IPS DF 4.7 (cell line): Measurements from ENCODE around the gene UMPS.
"Not testable (repeated sequence)": the region's sequence is repeated elsewhere in the genome, so short reads cannot be mapped to it uniquely, and the experiment has no call there.

ENCODE experiments used
- DNase-seq: peaks from one replicate; pipeline ENCODE4 v3.0.0-alpha.2; 2013; ENCODE audit warnings: low spot score; ENCODE audit errors: extremely low read depth

UMPS gene

DNA sequence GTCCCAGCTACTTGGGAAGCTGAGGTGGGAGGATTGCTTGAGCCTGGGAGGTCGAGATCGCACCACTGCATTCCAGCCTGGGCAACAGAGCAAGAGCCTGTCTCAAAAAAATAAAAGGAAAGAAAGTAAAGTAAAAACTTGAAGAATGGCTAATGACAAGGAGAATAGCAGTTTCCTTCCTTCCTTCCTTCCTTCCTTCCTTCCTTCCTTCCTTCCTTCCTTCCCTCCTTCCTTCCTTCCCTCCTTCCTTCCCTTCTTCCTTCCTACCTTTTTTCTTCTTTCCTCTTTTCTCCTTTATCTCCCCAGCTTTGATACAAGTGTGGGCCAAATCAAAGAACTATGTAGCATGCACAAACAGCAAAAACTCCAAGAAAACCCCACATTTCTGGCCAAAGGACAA lies 23.0 kb upstream of the UMPS start:
- DNase-seq = not testable (repeated sequence)

DNA sequence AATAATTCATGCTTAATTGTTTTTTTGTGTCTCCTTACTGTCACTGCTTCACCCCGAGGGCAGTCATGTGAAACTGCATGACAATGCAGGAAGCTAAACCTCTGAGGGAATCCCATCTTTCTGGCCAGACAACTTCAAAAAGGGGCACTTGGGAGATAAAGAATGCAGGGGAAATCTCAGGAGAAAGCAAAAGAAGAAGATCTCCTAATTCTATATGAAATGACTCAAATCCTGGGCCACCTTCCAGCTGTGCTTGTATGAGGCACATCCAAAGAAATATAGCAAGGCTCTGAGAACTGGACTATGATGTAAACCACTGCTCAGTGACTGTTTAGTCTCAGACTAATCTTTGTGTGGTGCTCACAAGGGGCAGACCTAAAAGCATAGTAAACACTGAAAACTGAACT lies 22.6 kb upstream of the UMPS start:
- DNase-seq = no peak

DNA sequence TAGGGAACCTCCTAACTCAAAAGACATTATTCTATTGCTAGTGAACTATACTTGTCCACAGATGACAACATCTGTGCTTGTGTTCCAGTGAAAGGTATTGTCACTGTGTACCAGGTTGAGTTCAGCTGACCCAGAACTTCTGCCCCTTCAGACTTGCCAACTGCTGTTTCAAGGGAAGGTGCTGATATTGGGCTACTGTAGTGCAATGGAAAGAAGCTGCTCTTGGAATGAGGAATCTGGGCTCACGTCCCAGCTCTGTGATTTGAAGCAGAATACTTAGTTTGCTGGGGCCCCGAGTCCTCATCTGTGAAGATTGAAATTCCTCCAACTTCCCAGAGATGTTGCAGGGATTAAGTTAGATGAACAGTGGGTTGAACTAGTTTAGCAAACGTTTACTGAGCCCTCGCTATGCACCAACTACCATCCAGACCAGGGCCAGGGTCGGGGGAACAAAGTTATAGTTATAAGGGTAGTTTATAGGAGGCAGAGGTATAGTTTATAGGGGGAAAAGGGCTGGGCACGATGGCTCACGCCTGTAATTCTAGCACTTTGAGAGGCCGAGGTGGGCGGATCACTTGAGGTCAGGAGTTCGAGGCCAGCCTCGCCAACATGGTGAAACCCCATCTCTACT lies 15.9 kb upstream of the UMPS start:
- no peak for DNase-seq

DNA sequence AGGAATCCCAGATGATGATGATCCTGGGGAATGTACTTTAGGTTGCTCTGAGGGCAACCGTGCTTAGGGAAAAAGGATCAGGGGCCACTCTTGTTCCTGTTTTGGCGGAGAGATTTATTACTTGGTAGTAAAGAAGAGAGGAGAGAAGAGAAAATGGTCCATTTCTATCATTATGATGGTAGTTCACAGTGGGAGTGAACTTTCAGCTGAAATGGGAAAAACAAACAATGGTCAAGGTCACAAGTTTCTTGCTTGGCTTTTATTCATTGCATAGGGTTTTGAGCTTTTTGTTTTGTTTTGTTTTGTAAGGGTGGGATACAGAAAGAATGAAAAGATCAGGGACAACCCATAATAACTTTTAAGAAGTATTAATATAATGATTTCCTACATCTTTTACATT lies 7.7 kb upstream of the UMPS start:
- no peak for DNase-seq

DNA sequence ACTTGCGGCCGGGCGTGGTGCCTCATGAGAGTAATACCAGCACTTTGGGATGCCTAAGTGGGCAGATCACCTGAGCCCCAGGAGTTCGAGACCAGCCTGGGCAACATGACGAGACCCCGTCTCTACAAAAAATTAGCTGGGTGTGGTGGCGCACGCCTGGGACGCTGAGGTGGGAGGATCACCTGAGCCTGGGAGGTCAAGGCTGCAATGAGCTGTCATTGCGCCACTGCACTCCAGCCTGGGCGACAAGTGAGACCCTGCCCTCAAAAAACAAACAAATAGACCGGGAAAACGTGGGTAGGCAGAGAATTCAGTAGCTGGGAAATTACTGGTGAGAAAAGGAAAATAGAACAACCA lies 667 bp downstream of the UMPS start:
- no peak for DNase-seq

DNA sequence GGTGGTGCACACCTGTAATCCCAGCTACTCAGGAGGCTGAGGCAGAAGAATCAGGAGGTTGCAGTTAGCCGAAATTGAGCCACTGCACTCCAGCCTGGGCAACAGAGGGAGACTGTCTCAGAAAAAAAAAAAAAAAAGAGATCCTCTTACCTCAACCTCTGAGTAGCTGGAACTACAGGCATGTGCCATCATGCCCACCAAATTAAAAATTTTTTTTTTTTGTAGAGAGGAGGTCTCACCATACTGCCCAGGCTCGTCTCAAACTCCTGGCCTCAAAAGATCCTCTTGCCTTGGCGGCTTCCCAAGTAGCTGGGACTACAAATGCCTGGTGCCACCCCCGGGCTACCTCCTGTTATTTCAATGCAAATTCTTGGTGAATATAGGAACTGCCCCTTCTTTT lies 1.5 kb downstream of the UMPS start:
- DNase-seq = no peak

DNA sequence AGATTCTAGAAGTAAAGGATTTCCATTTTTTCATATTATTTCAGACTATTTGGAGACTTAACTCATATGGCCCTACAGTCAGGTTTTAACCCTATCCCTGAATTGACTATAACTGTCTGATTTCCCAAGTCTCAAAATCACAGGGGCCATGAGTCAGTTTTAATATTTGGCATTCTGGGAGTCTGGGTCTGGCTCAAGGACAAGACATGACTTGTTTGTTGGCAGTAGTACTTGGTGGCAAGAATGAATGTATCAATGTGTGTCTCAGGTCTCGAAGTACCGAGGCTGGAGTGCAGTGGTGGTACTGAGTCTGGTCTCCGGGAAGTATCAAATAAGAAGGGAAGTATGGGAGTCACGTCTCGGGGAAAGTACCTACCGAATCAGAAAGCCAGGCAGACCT lies 10.8 kb downstream of the UMPS start:
- DNase-seq = no peak

DNA sequence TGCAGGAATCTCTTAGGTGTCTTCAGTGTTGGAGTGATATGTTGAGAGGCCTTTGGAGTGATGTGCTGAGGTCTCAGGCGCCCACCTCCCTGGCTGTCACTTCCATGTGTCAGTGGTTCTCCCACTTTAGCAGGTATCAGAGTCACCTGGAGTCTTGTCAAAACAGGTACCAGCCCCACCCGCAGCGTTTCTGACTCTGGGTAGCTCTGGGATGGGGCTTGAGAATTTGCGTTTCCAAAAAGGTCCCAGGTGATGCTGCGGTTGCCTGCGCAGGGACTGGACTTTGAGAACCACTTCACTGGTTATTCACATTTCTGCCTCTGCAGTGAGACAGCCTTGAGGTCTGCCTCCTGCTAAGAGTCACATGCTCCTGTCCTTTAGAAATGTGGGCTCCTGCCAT lies 15.5 kb downstream of the UMPS start:
- DNase-seq = no peak

DNA sequence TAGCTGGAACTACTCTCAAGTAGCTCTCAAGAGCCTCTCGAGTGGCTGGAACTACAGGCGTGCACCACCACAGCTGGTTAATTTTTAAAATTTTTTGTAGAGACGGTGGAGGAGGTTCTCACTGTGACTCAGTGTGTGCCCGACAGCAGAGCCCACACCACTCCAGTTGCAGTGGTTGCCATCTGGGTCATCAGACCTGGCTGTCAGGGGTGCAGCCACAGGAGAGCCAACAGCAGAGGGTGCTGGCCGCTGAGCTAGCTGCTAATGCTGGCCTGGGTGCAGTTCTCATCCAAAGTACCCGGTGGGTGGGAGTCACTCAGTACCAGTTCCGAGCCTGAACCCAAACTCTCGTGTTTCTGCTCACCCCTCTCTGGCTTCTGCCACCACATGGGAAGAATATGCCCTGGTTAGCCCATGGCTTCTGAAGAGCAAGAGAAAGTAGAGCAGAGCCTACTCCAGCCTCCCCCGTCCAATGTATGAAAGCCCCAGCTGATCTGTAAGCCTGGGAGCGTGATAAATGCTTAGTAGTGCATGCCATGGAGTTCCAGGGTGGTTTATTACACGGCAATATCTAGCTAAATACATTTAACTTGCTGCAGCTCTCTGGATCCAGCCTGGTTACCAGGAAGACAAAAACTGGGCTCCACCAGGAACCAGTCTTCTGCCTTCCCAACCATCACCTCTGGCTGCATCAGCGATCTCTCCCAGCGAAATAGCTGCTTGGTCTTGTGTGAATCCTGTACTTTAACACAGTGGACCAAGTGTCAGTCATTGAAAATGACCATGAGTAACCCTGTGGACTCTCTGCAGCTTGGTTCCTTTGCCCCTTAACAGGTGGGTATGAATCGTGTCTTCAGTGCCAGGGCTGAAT lies 17.1 kb downstream of the UMPS start:
- no peak for DNase-seq

DNA sequence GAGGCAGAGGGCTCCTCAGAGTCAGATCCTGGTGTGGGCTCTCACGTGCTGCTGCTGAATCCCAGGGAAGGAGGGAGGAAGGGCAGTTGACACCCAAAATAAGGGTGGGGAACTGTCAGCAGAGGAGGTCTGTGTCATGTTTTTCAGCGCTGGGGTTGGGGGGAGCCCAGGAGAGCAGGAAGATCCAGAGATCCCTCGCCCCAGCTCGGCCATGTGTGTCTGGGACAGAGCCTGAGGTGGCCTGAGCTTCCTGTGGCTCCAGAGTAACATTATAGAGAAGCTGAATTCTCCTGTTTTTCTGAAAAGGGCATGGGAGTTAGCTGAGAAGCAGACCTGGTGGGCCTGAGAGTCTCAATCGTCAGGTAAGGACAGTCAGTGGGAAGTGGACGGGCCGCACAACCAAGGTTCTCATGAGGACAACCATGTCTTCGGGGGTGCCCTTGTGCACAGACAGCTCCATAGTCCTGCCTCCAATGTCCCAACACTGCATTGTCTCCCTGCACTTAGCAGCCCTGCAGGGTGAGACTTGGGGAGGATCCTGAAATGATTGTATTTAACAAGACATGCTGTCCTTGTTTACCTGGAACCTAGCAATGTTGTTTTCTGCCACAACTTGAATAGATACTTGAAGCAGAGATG lies 18.4 kb downstream of the UMPS start:
- no peak for DNase-seq

DNA sequence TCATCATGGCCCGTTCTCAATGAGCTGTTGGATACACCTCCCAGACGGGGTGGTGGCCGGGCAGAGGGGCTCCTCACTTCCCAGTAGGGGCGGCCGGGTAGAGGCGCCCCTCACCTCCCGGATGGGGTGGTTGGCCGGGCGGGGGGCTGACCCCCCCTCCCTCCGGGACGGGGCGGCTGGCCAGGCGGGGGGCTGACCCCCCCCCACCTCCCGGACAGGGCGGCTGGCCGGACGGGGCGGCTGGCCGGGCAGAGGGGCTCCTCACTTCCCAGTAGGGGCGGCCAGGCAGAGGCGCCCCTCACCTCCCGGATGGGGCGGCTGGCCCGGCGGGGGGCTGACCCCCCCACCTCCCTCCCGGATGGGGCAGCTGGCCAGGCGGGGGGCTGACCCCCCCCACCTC lies 19.6 kb downstream of the UMPS start:
- DNase-seq = not testable (repeated sequence)

DNA sequence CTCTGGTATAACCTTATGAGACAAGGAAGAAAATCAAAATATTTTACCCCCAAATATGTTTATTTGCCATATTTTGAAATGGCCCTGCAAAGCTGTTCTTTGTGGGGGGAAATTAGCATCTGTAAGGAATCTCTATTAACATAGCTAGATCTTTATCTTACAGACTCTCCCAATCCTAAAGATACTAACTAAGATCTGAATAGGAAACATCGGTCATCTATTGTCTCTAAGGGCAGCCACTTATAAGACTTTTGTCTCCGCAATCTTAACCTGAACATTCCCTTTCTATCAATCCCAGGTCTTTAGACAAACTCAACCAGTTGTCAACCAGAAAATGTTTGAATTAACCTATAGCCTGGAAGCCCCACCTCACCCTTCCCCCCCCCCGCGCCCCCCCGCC lies 21.2 kb downstream of the UMPS start:
- DNase-seq = no peak

DNA sequence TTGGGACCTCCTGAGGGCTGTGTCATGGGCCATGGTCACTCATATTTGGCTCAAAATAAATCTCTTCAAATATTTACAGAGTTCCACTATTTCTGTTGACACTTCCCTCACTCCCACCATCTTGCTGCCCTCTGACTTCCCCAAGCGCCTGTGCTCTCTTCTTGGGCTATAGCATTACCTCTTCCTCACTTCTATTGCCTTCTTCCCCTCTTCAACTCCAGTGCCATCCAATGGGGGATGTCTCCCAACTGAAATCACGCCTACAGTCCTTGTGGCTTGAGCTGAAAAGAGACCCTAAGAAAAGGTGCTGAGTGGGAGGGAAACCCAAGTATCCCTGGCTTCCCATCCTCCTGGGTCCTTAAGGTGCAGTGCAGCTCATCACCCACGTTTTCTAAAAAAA lies 21.8 kb downstream of the UMPS start:
- DNase-seq = no peak

DNA sequence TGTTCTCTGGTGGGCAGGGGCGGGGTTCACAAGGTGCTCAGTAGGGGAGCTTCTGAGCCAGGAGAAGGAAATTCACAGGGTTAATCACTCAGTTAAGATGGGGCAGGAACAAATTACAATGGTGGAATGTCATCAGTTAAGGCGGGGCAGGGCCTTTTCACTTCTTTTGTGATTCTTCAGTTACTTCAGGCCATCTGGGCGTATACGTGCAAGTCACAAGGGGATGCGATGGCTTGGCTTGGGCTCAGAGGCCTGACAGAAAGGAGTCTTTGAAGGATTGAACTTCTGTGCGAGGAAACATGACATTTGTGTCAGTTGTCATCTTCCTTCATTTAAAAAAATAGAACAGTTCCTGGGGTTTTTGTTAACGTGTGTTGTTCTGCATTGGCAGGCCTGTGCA lies 27.7 kb downstream of the UMPS start:
- DNase-seq = not testable (repeated sequence)

DNA sequence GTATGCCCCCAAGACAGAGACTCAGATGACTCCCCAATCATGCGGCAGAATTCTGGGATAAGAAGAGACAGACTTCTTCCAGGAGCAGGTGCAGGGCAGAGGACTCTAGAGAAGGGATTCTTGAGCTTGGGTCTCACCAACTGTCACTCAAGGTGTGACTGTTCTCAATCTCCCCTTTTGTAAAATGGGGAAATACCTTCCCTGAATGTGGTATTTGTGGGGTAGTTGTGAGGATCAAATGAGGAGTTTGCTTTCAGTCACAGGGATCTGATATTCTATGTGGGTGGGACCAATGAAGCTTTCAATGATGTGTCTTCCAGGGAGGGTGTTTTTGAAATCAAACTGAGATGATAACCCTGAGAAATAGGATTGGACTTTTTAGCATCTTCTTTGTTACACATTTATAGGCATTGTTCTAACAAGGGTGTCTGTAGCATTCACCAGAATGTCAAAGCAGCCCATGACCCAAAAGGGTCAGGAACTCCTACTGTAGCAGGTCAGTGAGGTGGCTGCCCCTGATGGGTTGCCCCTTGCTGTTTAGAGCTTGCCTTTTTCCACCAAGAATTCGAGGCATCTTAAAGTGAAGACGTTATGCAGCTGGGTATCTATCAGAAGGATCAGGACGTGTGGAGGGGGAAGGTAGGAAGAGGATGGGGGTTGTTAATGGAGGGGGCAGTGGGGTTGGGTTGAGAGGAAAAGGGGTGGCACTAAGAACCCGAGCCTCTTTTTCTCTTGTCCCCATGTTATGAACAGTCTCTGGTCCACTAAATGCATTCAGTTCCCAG lies 28.8 kb downstream of the UMPS start:
- no peak for DNase-seq

DNA sequence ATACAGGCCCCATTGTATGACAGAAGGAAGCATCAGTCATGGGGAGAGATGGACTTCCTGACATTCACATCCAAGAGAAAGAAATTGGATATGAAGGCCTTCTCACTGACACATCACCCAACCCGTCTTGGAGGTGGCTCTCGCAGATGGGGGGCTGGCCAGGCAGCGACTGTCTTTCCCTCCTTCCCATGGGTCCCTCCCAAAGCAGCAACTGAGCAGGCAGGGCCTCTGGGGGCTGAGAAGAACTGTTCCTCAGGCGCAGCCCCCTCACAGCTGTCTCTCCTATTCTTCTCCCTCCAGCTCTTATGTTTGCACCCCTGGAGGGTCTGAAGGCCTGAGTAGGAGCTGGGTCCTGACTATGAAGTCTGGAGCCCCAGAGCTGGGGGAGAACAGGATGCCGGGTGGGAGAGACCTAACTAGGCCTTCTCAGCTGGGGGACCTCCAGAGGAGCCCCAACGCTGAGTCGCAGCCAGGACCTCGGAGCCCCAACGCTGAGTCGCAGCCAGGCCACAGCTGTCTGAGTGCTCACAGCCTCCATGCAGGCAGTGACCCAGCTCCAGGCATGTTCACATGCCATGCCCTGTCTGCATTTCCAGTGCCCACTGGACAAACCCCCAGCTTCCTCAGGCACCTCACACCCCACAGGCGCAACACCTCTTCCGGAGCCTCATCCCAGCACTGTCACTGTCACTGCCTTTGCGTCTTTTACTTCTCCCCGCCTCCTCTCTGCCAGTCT lies 29.6 kb downstream of the UMPS start:
- DNase-seq = no peak

DNA sequence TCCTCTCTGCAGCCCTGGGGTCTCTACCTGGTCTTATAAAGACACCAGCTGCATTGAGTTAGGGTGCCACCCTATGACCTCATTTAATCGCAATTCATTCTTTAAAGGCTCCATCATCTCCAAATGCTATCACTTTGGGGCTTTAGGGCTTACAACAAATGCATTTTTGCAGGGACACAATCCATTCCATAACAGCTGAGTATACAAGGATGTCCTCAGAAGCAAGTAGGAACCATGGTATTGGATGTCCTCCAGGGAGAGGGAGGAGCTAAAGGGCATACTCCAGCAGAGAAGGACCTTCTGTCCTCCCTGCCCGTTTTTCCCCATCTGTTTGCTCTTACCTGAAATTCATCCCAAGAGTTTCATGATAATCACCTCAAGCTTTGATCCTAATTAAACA lies 30.3 kb downstream of the UMPS start:
- no peak for DNase-seq

DNA sequence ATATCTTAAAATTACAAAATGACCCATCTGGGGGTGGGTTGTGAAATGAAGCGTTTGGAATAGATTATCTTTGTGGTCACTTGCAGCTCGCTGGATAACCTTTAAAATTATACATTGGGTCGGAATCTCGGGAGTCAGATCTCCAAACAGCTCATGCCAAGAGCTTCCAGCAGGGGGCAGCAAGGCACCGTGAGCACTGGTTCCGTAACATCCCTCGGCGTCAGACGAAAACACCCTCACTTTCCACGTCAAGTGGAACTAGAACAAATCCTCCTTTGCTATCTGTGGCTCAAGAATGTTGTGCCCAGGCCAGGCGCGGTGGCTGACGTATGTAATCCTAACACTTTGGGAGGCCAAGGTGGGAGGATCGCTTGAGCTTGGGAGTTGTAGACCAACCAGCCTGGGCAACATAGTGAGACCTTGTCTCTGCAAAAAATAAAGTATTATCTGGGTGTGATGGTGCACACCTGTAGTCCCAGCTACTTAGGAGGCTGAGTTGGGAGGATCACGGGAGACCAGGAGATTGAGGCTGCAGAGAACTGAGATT lies 31.1 kb downstream of the UMPS start:
- DNase-seq = peak; percentile 68

DNA sequence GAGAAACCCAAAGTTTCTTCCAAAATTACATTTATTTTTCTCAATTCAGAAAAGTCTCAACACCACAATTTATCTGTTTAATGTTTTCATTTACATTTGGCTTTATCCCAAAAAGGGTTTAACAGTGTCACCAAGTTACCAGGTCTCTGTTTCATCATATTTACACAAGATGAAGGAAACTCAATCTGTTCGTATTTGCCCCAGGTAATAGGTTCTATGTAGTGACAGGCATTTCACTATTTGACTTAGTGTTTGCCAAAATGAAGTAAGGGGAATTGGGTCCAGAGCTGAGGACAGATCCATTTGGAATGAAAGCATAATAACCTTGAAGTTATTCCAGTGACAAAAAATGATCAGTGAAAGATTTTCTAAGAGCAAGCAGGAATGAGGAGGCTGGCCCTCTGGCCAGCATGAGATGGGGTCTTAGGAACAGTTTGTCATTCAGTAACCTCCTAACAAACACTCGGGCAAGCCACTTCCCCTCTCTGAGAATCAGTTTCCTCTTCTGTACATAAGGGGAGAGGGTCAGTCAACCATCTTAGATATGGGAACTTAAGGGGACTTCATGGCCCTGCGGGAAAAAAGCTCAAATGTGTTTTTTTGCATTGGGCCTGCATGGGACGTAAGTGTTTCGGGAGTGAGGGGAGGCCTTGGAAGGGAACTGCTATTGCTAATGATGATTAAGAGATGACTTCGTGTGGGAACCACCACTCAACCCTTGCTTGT lies 31.8 kb downstream of the UMPS start:
- DNase-seq = no peak

DNA sequence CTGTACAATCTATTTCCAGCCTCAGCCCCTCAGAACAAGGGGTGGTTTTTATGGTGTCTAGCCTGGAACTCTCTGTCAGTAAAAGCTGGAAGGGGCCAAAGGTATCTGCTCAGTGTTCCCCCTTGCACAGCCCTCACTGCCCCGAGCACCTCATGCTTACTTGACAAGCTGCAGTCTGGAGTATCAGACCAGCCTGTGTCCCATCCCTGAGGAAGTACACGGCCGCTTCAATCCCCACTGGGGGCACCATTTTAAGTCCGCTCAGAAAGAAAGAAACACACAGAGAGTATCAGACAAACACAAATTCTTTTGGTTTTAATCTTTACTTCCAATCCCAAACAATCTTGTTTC lies 32.4 kb downstream of the UMPS start:
- DNase-seq = no peak
